HG03520 (cell line): ENCODE measurements around the gene MYBPC2.

Source experiments
- ATAC-seq: cut with Tn5 transposase; IDR thresholded peaks from one replicate; pipeline ENCODE4 v1.9.1; 2021; ENCODE audit warnings: mild to moderate bottlenecking, moderate library complexity; ENCODE audit not compliant: unreplicated experiment

Gene MYBPC2

DNA sequence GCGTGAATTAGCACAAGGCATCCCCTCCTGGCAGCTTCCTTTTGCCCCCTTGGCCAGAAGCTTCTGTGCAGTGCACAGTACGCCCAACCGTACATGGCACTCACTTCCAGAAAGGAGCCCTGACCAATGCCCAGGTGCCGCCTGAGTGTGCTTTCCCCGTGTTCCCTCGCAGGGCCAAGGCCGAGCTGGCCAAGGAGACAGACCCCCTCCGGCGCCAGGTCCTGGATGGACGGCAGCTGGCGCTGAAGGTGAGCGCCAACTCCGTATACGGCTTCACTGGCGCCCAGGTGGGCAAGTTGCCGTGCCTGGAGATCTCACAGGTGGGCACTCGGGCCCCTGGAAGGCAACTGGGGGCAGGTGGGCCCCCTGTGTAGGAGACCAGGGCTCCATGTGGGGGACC, 23.3 kb upstream of the MYBPC2 start:
- no peak for ATAC-seq

DNA sequence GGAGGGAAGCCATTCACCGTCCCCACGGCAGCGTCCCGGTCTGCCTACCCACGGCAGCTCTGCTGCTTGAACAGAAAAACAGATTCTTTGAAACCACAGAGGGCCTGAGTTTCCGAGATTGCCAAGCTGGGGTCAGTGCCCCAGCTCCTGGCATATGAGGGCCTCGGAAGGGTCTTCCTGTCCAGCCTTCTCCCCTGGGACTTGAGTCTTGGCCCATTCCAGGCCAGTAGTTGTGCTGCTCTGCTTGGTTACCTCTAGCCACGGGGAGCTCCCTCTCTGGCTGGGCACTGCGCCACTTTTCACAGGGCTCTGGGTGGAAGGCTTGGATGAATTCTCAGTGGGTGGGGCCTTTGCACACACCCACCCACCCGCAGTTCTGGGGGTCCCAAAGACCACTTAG, 22.6 kb upstream of the MYBPC2 start:
- no peak for ATAC-seq

DNA sequence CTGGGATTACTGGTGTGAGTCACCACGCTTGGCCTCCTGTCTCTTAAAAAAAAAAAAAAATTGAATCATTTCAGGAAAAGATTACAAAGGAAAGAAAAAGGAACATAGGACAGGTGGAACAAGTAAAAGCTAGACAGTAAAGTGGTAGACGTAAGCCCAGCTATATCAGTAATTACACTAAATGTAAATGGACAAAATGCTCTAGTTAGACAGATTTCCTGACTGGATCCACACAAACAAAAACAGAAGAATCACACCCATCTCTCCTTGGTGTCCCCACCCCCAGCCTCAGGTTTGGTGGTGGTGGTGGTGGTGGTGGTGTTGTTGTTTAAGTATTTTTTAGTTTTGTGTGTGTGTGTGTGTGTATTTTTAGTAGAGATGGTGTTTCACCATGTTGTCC, 20.3 kb upstream of the MYBPC2 start:
- ATAC-seq: no peak

- no peak for ATAC-seq
Observed at GRCh38 chr19:50413096-50413495, 19.6 kb upstream of the MYBPC2 start.

DNA sequence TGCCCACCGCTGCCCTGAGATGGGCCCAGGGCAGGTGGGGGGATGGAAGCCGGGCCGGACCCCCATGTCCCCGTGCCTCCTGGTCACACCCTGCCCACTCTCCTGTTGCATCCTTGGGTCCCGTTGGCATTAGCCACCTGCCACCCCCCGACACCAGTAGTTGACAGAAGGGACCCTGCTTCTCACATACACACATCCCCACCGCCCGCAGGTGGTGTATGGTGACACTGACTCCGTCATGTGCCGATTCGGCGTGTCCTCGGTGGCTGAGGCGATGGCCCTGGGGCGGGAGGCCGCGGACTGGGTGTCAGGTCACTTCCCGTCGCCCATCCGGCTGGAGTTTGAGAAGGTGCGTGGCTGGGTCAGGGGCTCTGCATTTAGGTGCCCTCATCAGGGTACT, 19.2 kb upstream of the MYBPC2 start:
- no peak for ATAC-seq

DNA sequence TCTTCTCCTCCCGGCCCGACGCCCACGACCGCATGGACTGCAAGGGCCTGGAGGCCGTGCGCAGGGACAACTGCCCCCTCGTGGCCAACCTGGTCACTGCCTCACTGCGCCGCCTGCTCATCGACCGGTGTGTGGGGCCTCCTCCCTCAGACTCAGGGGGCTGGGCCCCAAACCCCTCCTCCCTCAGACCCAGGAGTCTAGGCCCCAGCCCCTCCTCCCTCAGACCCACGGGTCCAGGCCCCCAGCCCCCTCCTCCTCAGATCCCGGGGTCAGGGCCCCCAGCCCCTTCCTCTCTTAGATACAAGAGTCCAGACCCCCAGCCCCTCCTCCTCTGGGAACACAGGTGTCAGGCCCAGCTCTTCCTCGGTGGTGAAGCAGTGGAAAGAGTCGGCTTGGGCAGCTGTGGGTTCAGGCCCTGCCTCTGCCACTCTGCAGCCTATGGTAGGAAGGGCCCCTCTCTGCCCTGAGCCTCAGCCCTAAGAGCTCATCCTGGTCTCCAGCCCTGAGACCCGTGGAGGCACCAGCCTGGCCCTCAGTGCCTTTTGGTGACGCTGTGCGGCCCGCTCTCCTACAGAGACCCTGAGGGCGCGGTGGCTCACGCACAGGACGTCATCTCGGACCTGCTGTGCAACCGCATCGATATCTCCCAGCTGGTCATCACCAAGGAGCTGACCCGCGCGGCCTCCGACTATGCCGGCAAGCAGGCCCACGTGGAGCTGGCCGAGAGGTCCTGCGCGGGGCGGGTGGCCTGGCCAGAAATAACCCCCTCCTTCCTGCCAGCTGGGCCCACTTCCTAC, 17.6 kb upstream of the MYBPC2 start:
- ATAC-seq: peak; percentile 20

DNA sequence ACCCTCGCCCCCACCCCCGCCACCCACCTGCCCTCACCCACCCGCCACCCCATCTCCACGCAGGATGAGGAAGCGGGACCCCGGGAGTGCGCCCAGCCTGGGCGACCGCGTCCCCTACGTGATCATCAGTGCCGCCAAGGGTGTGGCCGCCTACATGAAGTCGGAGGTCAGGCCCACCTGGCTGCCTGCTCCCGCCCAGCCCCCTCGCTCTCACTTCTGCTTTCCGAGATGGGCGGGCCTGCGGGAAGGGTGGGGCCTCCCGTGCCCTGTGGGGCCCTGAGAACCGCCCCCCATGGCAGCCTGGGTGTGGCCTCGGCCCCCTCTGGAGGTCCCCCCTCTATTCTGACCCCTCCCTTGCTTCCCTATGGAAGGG, 17.0 kb upstream of the MYBPC2 start:
- peak; percentile 44 for ATAC-seq

DNA sequence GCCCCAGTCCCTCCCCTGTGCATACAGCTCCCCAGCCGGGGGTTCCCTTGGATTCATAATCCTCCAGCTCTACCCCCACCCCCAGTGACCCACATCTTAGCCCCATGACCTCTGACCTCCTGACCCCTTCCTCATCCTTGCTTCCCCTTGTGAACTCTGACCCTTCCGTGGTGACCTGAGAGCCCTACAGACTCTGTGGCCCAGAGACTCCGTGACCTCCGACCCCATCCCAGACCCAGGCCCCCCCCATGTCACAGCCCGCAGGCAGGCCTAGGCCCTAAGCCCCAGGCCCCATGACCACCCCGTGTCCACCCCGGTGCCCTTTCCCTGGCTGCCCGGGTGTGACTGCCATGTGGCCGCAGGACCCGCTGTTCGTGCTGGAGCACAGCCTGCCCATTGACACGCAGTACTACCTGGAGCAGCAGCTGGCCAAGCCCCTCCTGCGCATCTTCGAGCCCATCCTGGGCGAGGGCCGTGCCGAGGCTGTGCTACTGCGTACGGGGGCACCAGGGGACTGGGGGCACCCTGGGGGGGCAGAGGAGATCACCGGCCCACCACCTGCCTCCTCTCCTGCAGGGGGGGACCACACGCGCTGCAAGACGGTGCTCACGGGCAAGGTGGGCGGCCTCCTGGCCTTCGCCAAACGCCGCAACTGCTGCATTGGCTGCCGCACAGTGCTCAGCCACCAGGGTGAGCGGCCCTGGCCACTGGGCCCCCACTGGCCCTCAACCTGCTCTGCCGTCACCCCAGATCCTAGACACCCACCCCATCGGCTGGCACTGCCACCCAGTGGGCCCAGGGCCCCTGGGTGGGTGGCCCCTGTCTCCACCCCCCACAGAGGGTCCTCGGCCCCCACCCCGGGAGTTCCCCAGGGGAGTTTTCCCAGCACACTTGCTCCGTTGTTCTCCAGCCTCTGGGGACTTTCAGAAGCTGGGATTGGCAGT, 16.4 kb upstream of the MYBPC2 start:
- no peak for ATAC-seq

- ATAC-seq: no peak
Observed at GRCh38 chr19:50417111-50418081, 15.3 kb upstream of the MYBPC2 start.

GRCh38 chr19:50418176-50419021, 14.3 kb upstream of the MYBPC2 start, which contains the start of gene SPIB:
Gene SPIB (plus strand): TSS chr19:50418938. CDS start chr19:50418963, 25 bp downstream.
- ATAC-seq: no peak

DNA sequence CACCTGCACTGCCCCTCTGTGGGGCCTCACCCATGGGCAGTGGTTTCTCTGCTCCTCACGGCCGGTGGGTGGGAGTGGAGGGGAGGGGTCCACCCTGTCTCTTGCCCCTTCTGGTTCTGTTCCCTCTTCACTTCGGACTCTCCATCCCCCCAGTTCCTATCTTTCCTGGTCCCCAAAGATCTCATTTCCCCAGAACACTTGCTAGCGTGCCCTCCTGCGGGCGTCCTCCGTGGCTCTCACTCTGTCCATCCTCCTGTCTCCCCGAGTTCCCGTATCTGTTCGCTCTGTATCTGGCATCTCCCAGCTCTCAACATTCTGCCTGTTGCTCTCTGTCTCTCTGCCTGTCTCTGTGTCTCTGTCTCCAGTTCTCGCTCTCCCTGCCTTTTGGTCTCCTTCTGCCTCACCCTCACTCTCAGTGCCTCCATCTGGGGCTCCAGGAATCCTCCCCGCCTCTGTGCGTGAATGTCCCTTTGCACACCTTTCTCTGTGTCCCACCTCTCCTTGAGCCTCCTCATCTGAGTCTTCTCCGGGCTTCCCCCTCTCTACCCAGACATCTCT, 13.6 kb upstream of the MYBPC2 start:
- no peak for ATAC-seq

- no peak for ATAC-seq
Observed at GRCh38 chr19:50419580-50420035, 13.1 kb upstream of the MYBPC2 start.

- ATAC-seq: no peak
Observed at GRCh38 chr19:50420127-50420526, 12.6 kb upstream of the MYBPC2 start.

- ATAC-seq: no peak
Observed at GRCh38 chr19:50420808-50421207, 11.9 kb upstream of the MYBPC2 start.

- no peak for ATAC-seq
Observed at GRCh38 chr19:50422397-50423278, 10.1 kb upstream of the MYBPC2 start.

- ATAC-seq: no peak
Observed at GRCh38 chr19:50423279-50424113, 9.2 kb upstream of the MYBPC2 start.

DNA sequence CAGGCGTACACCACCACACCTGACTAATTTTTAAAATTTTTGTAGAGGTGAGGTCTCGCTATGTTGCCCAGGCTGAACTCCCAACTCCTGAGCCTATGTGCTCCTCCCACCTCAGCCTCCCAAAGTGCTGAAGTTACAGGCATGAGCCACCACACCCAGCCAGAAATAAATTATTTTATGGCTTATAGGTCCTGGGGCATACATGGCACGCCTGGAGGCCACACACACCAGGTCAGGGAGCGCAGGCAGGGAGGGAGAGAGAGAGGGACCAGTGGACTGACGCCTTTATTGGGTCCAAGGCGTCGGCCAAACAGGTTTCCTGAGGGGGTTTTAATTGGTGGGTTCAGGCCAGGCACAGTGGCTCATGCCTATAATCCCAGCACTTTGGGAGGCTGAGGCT, 7.1 kb upstream of the MYBPC2 start:
- no peak for ATAC-seq
